AG10803 (cell line): ENCODE results near the gene GHRL.

Experiments
- DNase-seq: peaks from one replicate; pipeline ENCODE4 v3.0.0; 2010; ENCODE audit warnings: low read depth
- H3K4me3 ChIP-seq: 2 replicates; pipeline ENCODE4 v1.5.1; 2011; ENCODE audit warnings: mild to moderate bottlenecking, low read length, control low read depth
- CTCF ChIP-seq: conservative IDR thresholded peaks from 2 replicates; pipeline ENCODE4 v1.5.1; 2011; ENCODE audit warnings: mild to moderate bottlenecking, low read length, control low read depth, inconsistent platforms

The GHRL gene

GRCh38 chr3:10240799-10241198 lies 51.9 kb downstream of the GHRL start:
- H3K4me3 ChIP-seq = no peak overlapping the region
- no peak for TF ChIP-seq CTCF

GRCh38 chr3:10238345-10239183 lies 54.2 kb downstream of the GHRL start:
- no peak overlapping the region for H3K4me3 ChIP-seq
- TF ChIP-seq CTCF = no peak
- DNase-seq = no peak

More at GRCh38 chr3:10240799-10241198, 51.9 kb downstream of the GHRL start:
- no peak for DNase-seq
